ENCODE data around the gene ZNF407.

The ZNF407 gene

GRCh38 chr18:74733598-74733997, 135.9 kb downstream of the ZNF407 start:
- TF ChIP-seq ZNF565 (CRISPR knock-in tag; conservative IDR thresholded peaks at IDR 0.05; ENCODE audit: low read depth) (no peak), TCF4 (CRISPR knock-in tag; IDR thresholded peaks at IDR 0.05; ENCODE audit: borderline replicate concordance) (no peak), TOX (CRISPR knock-in tag; IDR thresholded peaks at IDR 0.05; ENCODE audit: borderline replicate concordance) (no peak), ZFP3 (CRISPR knock-in tag; IDR thresholded peaks at IDR 0.05) (no peak), BACH2 (CRISPR knock-in tag; IDR thresholded peaks at IDR 0.05; ENCODE audit: borderline replicate concordance) (no peak), RARB (CRISPR knock-in tag; IDR thresholded peaks at IDR 0.05) (no peak), CSDC2 (CRISPR knock-in tag; IDR thresholded peaks at IDR 0.05) (no peak), ZC3H10 (CRISPR knock-in tag; IDR thresholded peaks at IDR 0.05) (no peak), OSR1 (CRISPR knock-in tag; IDR thresholded peaks at IDR 0.05) (no peak), ZNF8 (CRISPR knock-in tag; IDR thresholded peaks at IDR 0.05) (no peak), ARNTL (CRISPR knock-in tag; IDR thresholded peaks at IDR 0.05; ENCODE audit: borderline replicate concordance, low read depth) (no peak), ZFP30 (CRISPR knock-in tag; IDR thresholded peaks at IDR 0.05) (no peak), POU6F1 (CRISPR knock-in tag; IDR thresholded peaks at IDR 0.05; ENCODE audit: borderline replicate concordance, low read depth) (no peak), SNAI2 (CRISPR knock-in tag; IDR thresholded peaks at IDR 0.05) (no peak), ISL1 (CRISPR knock-in tag; IDR thresholded peaks at IDR 0.05) (no peak), GLIS3 (CRISPR knock-in tag; IDR thresholded peaks at IDR 0.05) (no peak), ESRRG (CRISPR knock-in tag; IDR thresholded peaks at IDR 0.05) (no peak), PPARA (CRISPR knock-in tag; IDR thresholded peaks at IDR 0.05; ENCODE audit: borderline replicate concordance) (no peak)
- TF ChIP-seq, protein P1, sequence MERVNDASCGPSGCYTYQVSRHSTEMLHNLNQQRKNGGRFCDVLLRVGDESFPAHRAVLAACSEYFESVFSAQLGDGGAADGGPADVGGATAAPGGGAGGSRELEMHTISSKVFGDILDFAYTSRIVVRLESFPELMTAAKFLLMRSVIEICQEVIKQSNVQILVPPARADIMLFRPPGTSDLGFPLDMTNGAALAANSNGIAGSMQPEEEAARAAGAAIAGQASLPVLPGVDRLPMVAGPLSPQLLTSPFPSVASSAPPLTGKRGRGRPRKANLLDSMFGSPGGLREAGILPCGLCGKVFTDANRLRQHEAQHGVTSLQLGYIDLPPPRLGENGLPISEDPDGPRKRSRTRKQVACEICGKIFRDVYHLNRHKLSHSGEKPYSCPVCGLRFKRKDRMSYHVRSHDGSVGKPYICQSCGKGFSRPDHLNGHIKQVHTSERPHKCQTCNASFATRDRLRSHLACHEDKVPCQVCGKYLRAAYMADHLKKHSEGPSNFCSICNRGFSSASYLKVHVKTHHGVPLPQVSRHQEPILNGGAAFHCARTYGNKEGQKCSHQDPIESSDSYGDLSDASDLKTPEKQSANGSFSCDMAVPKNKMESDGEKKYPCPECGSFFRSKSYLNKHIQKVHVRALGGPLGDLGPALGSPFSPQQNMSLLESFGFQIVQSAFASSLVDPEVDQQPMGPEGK (CRISPR knock-in tag; IDR thresholded peaks at IDR 0.05; ENCODE audit: borderline replicate concordance) = no peak
- TF ChIP-seq, protein P2, sequence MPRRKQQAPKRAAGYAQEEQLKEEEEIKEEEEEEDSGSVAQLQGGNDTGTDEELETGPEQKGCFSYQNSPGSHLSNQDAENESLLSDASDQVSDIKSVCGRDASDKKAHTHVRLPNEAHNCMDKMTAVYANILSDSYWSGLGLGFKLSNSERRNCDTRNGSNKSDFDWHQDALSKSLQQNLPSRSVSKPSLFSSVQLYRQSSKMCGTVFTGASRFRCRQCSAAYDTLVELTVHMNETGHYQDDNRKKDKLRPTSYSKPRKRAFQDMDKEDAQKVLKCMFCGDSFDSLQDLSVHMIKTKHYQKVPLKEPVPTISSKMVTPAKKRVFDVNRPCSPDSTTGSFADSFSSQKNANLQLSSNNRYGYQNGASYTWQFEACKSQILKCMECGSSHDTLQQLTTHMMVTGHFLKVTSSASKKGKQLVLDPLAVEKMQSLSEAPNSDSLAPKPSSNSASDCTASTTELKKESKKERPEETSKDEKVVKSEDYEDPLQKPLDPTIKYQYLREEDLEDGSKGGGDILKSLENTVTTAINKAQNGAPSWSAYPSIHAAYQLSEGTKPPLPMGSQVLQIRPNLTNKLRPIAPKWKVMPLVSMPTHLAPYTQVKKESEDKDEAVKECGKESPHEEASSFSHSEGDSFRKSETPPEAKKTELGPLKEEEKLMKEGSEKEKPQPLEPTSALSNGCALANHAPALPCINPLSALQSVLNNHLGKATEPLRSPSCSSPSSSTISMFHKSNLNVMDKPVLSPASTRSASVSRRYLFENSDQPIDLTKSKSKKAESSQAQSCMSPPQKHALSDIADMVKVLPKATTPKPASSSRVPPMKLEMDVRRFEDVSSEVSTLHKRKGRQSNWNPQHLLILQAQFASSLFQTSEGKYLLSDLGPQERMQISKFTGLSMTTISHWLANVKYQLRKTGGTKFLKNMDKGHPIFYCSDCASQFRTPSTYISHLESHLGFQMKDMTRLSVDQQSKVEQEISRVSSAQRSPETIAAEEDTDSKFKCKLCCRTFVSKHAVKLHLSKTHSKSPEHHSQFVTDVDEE (CRISPR knock-in tag; IDR thresholded peaks at IDR 0.05) = no peak
- no peak for ATAC-seq

DNA sequence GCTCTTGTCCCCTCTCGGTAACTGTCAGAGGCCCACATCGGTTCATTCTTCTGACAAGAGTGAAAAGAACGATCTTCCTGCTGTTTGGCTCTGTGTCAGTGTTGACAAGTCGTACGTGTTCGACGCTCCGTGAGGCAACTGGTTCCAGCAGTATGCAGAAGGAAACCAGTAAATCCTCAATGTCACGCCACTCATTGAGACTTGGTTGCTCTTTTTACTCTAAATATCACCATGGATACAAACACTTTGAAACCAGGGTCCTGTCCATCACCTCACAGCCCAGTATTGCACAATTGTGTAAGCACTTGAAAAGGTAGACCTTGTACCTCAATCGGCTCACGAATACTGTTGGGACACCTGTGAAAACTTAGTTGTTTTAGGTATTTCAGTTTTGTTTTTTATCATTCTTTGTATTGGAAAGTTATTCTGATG, 136.4 kb downstream of the ZNF407 start:
- no peak for ATAC-seq
- TF ChIP-seq, protein P2 (CRISPR knock-in tag; IDR thresholded peaks at IDR 0.05) = no peak
- TF ChIP-seq OSR1 (CRISPR knock-in tag; IDR thresholded peaks at IDR 0.05) (no peak), GLIS3 (CRISPR knock-in tag; IDR thresholded peaks at IDR 0.05) (no peak), ZNF8 (CRISPR knock-in tag; IDR thresholded peaks at IDR 0.05) (no peak), POU6F1 (CRISPR knock-in tag; IDR thresholded peaks at IDR 0.05; ENCODE audit: borderline replicate concordance, low read depth) (no peak), BACH2 (CRISPR knock-in tag; IDR thresholded peaks at IDR 0.05; ENCODE audit: borderline replicate concordance) (no peak)
- TF ChIP-seq, protein P3, sequence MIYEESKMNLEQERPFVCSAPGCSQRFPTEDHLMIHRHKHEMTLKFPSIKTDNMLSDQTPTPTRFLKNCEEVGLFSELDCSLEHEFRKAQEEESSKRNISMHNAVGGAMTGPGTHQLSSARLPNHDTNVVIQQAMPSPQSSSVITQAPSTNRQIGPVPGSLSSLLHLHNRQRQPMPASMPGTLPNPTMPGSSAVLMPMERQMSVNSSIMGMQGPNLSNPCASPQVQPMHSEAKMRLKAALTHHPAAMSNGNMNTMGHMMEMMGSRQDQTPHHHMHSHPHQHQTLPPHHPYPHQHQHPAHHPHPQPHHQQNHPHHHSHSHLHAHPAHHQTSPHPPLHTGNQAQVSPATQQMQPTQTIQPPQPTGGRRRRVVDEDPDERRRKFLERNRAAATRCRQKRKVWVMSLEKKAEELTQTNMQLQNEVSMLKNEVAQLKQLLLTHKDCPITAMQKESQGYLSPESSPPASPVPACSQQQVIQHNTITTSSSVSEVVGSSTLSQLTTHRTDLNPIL (CRISPR knock-in tag; IDR thresholded peaks at IDR 0.05; ENCODE audit: low read depth) = no peak
